OCI-LY7 (cell line): ENCODE measurements around the gene MTHFD1. TPM values are rescaled to one million over a fixed set of nuclear protein-coding genes. Genes with fewer than 3 reads are reported as not detected.

ENCODE experiments used
- BruUV-seq: library from RNA; stranded (reverse); fragments of 400-500 nt; replicated peaks from 2 replicates; lab custom pipeline; 2021; lab: Mats Ljungman, UMichigan
- CTCF ChIA-PET: fragments of 300-600 bp; sonication (Branson Sonifier 250); formaldehyde crosslinking; loops from one replicate; lab custom pipeline; 2022; ENCODE audit warnings: antibody characterized with exemption; ENCODE audit not compliant: unreplicated experiment; lab: Charles Lee
- POLR2A ChIA-PET: fragments of 300-600 bp; sonication (Branson Sonifier 250); formaldehyde crosslinking; loops from one replicate; lab custom pipeline; 2022; ENCODE audit warnings: antibody characterized with exemption; lab: Charles Lee
- DNase-seq: peaks from one replicate; pipeline ENCODE4 v3.0.0-alpha.2; 2015; ENCODE audit warnings: low spot score
- H2AFZ ChIP-seq: fragments of 200-600 bp; sonication (generic), shearing (Covaris generic); 2 replicates; pipeline ENCODE4 v1.6.1; 2014; ENCODE audit warnings: mild to moderate bottlenecking, antibody characterized with exemption, low read length, moderate library complexity
- H3K27ac ChIP-seq: fragments of 200-600 bp; sonication (generic); 2 replicates; pipeline ENCODE4 v1.5.1; 2014; ENCODE audit warnings: mixed run types, low read depth, mild to moderate bottlenecking, moderate library complexity, low read length, inconsistent platforms; ENCODE audit not compliant: poor library complexity, severe bottlenecking
- H3K36me3 ChIP-seq: fragments of 200-600 bp; sonication (generic); 2 replicates; pipeline ENCODE4 v1.6.1; 2014; ENCODE audit warnings: mild to moderate bottlenecking, antibody characterized with exemption, low read length, moderate library complexity, mixed read lengths; ENCODE audit not compliant: insufficient read depth
- H3K4me1 ChIP-seq: fragments of 200-600 bp; sonication (generic); 2 replicates; pipeline ENCODE4 v1.5.1; 2014; ENCODE audit warnings: mild to moderate bottlenecking, low read length; ENCODE audit not compliant: insufficient read depth, poor library complexity, severe bottlenecking
- H3K4me2 ChIP-seq: fragments of 200-600 bp; sonication (generic); 2 replicates; pipeline ENCODE4 v1.6.1; 2014; ENCODE audit warnings: mild to moderate bottlenecking, low read length
- H3K4me3 ChIP-seq: fragments of 200-600 bp; sonication (generic); 2 replicates; pipeline ENCODE4 v1.5.1; 2014; ENCODE audit warnings: mild to moderate bottlenecking, low read depth, low read length; ENCODE audit not compliant: poor library complexity, severe bottlenecking
- H3K79me2 ChIP-seq: fragments of 200-600 bp; sonication (generic); 2 replicates; pipeline ENCODE4 v1.6.1; 2016; ENCODE audit warnings: low read depth, mild to moderate bottlenecking, low read length, moderate library complexity, mixed read lengths; ENCODE audit not compliant: insufficient read depth
- H3K9me2 ChIP-seq: fragments of 200-600 bp; sonication (generic); 2 replicates; pipeline ENCODE4 v1.6.1; 2016; ENCODE audit warnings: mild to moderate bottlenecking, low read length, mixed read lengths; ENCODE audit not compliant: insufficient read depth
- H3K9me3 ChIP-seq: fragments of 200-600 bp; sonication (generic); 2 replicates; pipeline ENCODE4 v1.6.1; 2014; ENCODE audit warnings: mild to moderate bottlenecking, mixed run types, low read length, mixed read lengths
- H4K20me1 ChIP-seq: fragments of 200-600 bp; sonication (generic); 2 replicates; pipeline ENCODE4 v1.6.1; 2014; ENCODE audit warnings: mild to moderate bottlenecking, antibody characterized with exemption, low read length, moderate library complexity, mixed read lengths; ENCODE audit not compliant: insufficient read depth
- CTCF ChIP-seq: fragments of 200-600 bp; sonication (generic); conservative IDR thresholded peaks from 2 replicates; pipeline ENCODE4 v1.5.1; 2014; ENCODE audit warnings: mild to moderate bottlenecking, antibody characterized with exemption, low read length, moderate library complexity, mixed read lengths
- EZH2phosphoT487 ChIP-seq: fragments of 200-600 bp; sonication (generic); IDR thresholded peaks from 2 replicates; pipeline ENCODE4 v1.6.1; 2018; ENCODE audit warnings: low read depth, borderline replicate concordance, mild to moderate bottlenecking, mixed run types, antibody characterized with exemption, low read length, moderate library complexity, mixed read lengths
- intact Hi-C: fragments of 100-400 bp; cut with micrococcal nuclease; formaldehyde crosslinking; loops from one replicate; pipeline ENCODE4 v1.10.0; 2022; ENCODE audit not compliant: unreplicated experiment
- total RNA-seq, 2 experiments: library from RNA; depleted of rRNA in 1 of 2; stranded (reverse); fragments of >200 nt in 1 of 2; shearing (Covaris generic) in 1 of 2; gene quantifications; 2 replicates each; pipeline ENCODE4 v1.2.3, GENCODE V29; 2014 to 2022

MTHFD1 gene
- total RNA-seq, 2 experiments from 2014 or later: 73.7 to 163 TPM

- intact Hi-C loops: no loop called here
- Histone ChIP-seq H3K4me1 (no peaks in the 10 kb centered on the region), H4K20me1 (0 out of 2 replicates have a peak, but pooled peaks cover 3% of the 10 kb centered on the region), H3K9me3 (no peaks in the 10 kb centered on the region), H3K9me2 (no peaks in the 10 kb centered on the region), H3K79me2 (no peaks in the 10 kb centered on the region), H3K4me2 (no peak overlapping the region), H3K27ac (no peak overlapping the region), H3K36me3 (peaks cover 94% of the 10 kb centered on the region), H2AFZ (no peak overlapping the region), H3K4me3 (no peak overlapping the region)
- TF ChIP-seq CTCF: no peak
- no peak for TF ChIP-seq EZH2phosphoT487
- no TSS peak for BruUV-seq
- CTCF ChIA-PET: no interaction called here
- POLR2A ChIA-PET: interaction anchor here (0.9 to 1.5 kb wide), 2 partner anchors 11 to 28 kb away, joined by 3 read pairs; no protein-coding TSS in a partner anchor
- no peak for DNase-seq
Measured at GRCh38 chr14:64417055-64417770, 29.1 kb downstream of the MTHFD1 start.

GRCh38 chr14:64417771-64418125 is 29.6 kb downstream of the MTHFD1 start:
- TF ChIP-seq CTCF (no peak), EZH2phosphoT487 (no peak)
- Histone ChIP-seq H3K4me3 (no peak overlapping the region), H3K27ac (no peak overlapping the region), H4K20me1 (0 out of 2 replicates have a peak, but pooled peaks cover 3% of the 10 kb centered on the region), H3K4me1 (no peaks in the 10 kb centered on the region), H3K9me2 (no peaks in the 10 kb centered on the region), H3K9me3 (no peaks in the 10 kb centered on the region), H2AFZ (no peak overlapping the region), H3K36me3 (peaks cover 94% of the 10 kb centered on the region), H3K4me2 (no peak overlapping the region), H3K79me2 (no peaks in the 10 kb centered on the region)
- CTCF ChIA-PET: no interaction called here
- DNase-seq: no peak
- BruUV-seq: no TSS peak
- POLR2A ChIA-PET: interaction anchor here (1.5 kb wide), 1 partner anchor 28 kb away, joined by 3 read pairs; no protein-coding TSS in a partner anchor
- intact Hi-C loops: no loop called here

GRCh38 chr14:64419003-64419402 is 30.9 kb downstream of the MTHFD1 start:
- no peaks in the 10 kb centered on the region for H3K4me1 ChIP-seq
- H3K4me2 ChIP-seq: no peak overlapping the region
- DNase-seq: no peak
- no peaks in the 10 kb centered on the region for H3K9me3 ChIP-seq
- ChIA-PET POLR2A (no interaction called here), CTCF (no interaction called here)
- H4K20me1 ChIP-seq: 0 out of 2 replicates have a peak, but pooled peaks cover 3% of the 10 kb centered on the region
- no peaks in the 10 kb centered on the region for H3K9me2 ChIP-seq
- H3K4me3 ChIP-seq: no peak overlapping the region
- no peaks in the 10 kb centered on the region for H3K79me2 ChIP-seq
- intact Hi-C loops: no loop called here
- BruUV-seq: no TSS peak
- H2AFZ ChIP-seq: no peak overlapping the region
- H3K27ac ChIP-seq: no peak overlapping the region
- H3K36me3 ChIP-seq: peaks cover 92% of the 10 kb centered on the region
- no peak for TF ChIP-seq CTCF
- TF ChIP-seq EZH2phosphoT487: no peak
